PC-3 (cell line): Measurements from ENCODE around the gene OR8D4. TPM values are rescaled to one million over a fixed set of nuclear protein-coding genes. Genes with fewer than 3 reads are reported as not detected.

Source experiments
- ATAC-seq: fragments of 200-7000 bp; cut with Tn5 transposase; 2 replicates; pipeline ENCODE4 v1.9.1; 2020; ENCODE audit warnings: mild to moderate bottlenecking, moderate library complexity
- BruUV-seq: library from RNA; stranded (reverse); fragments of 400-500 nt; replicated peaks from 2 replicates; lab custom pipeline; 2021; lab: Mats Ljungman, UMichigan
- CTCF ChIA-PET: fragments of 300-600 bp; sonication (Branson Sonifier 250); formaldehyde crosslinking; loops from one replicate; lab custom pipeline; 2022; ENCODE audit warnings: antibody characterized with exemption; lab: Charles Lee
- POLR2A ChIA-PET: fragments of 300-600 bp; sonication (Branson Sonifier 250); formaldehyde crosslinking; loops from one replicate; lab custom pipeline; 2022; ENCODE audit warnings: antibody characterized with exemption; ENCODE audit not compliant: unreplicated experiment; lab: Charles Lee
- DNase-seq: peaks from one replicate; pipeline ENCODE4 v3.0.0-alpha.2; 2015
- H2AFZ ChIP-seq: fragments of 300-600 bp; sonication (generic); 2 replicates; pipeline ENCODE4 v1.6.0; 2016; ENCODE audit warnings: antibody characterized with exemption, low read length
- H3F3A ChIP-seq: fragments of 300-600 bp; sonication (generic); one replicate; pipeline ENCODE4 v1.6.0; 2017; ENCODE audit warnings: antibody characterized with exemption, low read length, control low read depth, mild to moderate bottlenecking; ENCODE audit not compliant: unreplicated experiment
- H3K27ac ChIP-seq: fragments of 300-600 bp; sonication (generic); 2 replicates; pipeline ENCODE4 v1.5.1; 2016; ENCODE audit warnings: mild to moderate bottlenecking, low read length
- H3K27me3 ChIP-seq: fragments of 300-600 bp; sonication (generic); 2 replicates; pipeline ENCODE4 v1.6.1; 2016; ENCODE audit warnings: low read length, mixed read lengths
- H3K36me3 ChIP-seq: fragments of 300-600 bp; sonication (generic); 2 replicates; pipeline ENCODE4 v1.6.1; 2016; ENCODE audit warnings: low read depth, mixed run types, low read length, mixed read lengths
- H3K4me1 ChIP-seq: fragments of 300-600 bp; sonication (generic); 2 replicates; pipeline ENCODE4 v1.5.1; 2016; ENCODE audit warnings: low read length; ENCODE audit not compliant: insufficient read depth
- H3K4me2 ChIP-seq: fragments of 300-600 bp; sonication (generic); 2 replicates; pipeline ENCODE4 v1.6.0; 2016; ENCODE audit warnings: low read length
- H3K4me3 ChIP-seq: fragments of 300-600 bp; sonication (generic); 2 replicates; pipeline ENCODE4 v1.5.1; 2016; ENCODE audit warnings: mild to moderate bottlenecking, low read length, mixed read lengths
- H3K79me2 ChIP-seq: fragments of 300-600 bp; sonication (generic); 2 replicates; pipeline ENCODE4 v1.6.1; 2017; ENCODE audit warnings: low read length, mixed read lengths
- H3K9ac ChIP-seq: fragments of 300-600 bp; sonication (generic); 2 replicates; pipeline ENCODE4 v1.6.0; 2016; ENCODE audit warnings: mild to moderate bottlenecking, low read length
- H3K9me2 ChIP-seq: fragments of 300-600 bp; sonication (generic); replicated peaks from 2 replicates; pipeline ENCODE4 v1.6.1; 2016; ENCODE audit warnings: mixed run types, low read length, mixed read lengths
- H3K9me3 ChIP-seq: fragments of 300-600 bp; sonication (generic); 2 replicates; pipeline ENCODE4 v1.6.1; 2016; ENCODE audit warnings: low read length, mixed read lengths
- H4K20me1 ChIP-seq: fragments of 300-600 bp; sonication (generic); 2 replicates; pipeline ENCODE4 v1.6.1; 2016; ENCODE audit warnings: low read length, mixed read lengths
- CTCF ChIP-seq: fragments of 300-600 bp; sonication (generic); conservative IDR thresholded peaks from 2 replicates; pipeline ENCODE4 v1.5.1; 2017; ENCODE audit warnings: antibody characterized with exemption, low read depth, mild to moderate bottlenecking, low read length
- EZH2 ChIP-seq: fragments of 300-600 bp; sonication (generic); IDR thresholded peaks from one replicate; pipeline ENCODE4 v1.6.1; 2017; ENCODE audit warnings: antibody characterized with exemption, mild to moderate bottlenecking, low read length; ENCODE audit not compliant: unreplicated experiment
- EZH2phosphoT487 ChIP-seq: fragments of 300-600 bp; sonication (generic); IDR thresholded peaks from 2 replicates; pipeline ENCODE4 v1.6.1; 2018; ENCODE audit warnings: mild to moderate bottlenecking, antibody characterized with exemption, low read length, borderline replicate concordance
- intact Hi-C: fragments of 100-400 bp; cut with micrococcal nuclease; formaldehyde crosslinking; loops from 2 replicates; pipeline ENCODE4 v1.9.0; 2023
- total RNA-seq: library from RNA; depleted of rRNA; stranded (reverse); fragments of >200 nt; gene quantifications from 2 replicates; pipeline ENCODE4 v1.2.3, GENCODE V29; 2014; rRNA removed

OR8D4 gene
- total RNA-seq, 1 experiment from 2014 or later, result not detected

DNA sequence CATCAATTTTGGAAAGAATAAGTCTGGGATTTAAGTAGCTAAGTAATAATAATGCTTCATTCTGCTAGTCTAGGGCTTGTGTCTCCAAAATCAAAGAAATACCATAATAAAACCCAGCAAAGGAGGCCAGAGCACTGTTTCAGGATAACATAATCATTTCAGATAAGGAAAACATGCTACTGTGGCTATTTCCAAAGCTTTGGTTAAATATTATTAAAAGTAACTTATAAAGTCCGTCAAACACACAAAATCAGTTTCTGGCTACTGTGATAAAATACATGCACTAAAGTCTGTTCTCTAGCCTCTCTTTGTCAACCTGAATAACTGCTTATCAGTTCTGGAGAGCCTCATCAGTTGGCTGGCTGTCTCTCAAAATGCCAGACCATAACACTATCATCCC, 43.2 kb downstream of the OR8D4 start:
- POLR2A ChIA-PET, result no interaction called here
- ATAC-seq (no peak), DNase-seq (no peak)
- intact Hi-C loops, result no loop called here
- no peaks in the 10 kb centered on the region for H3F3A ChIP-seq
- no peaks in the 10 kb centered on the region for H3K9me3 ChIP-seq
- no peaks in the 10 kb centered on the region for H3K36me3 ChIP-seq
- H3K9me2 ChIP-seq, result no peaks in the 10 kb centered on the region
- no peak overlapping the region for H2AFZ ChIP-seq
- no peak overlapping the region for H3K4me2 ChIP-seq
- H3K4me3 ChIP-seq, result no peak overlapping the region
- CTCF ChIA-PET, result no interaction called here
- H3K27me3 ChIP-seq, result peaks cover 48% of the 10 kb centered on the region
- no peaks in the 10 kb centered on the region for H4K20me1 ChIP-seq
- no peak overlapping the region for H3K27ac ChIP-seq
- H3K9ac ChIP-seq, result no peak overlapping the region
- no TSS peak for BruUV-seq
- no peak for TF ChIP-seq EZH2phosphoT487
- TF ChIP-seq CTCF, result no peak
- no peak for TF ChIP-seq EZH2
- no peaks in the 10 kb centered on the region for H3K79me2 ChIP-seq
- no peaks in the 10 kb centered on the region for H3K4me1 ChIP-seq

GRCh38 chr11:123956752-123957151, 54.8 kb downstream of the OR8D4 start:
- no peaks in the 10 kb centered on the region for H3K9me3 ChIP-seq
- H3F3A ChIP-seq, result no peaks in the 10 kb centered on the region
- intact Hi-C loops, result no loop called here
- no peaks in the 10 kb centered on the region for H3K36me3 ChIP-seq
- H3K4me2 ChIP-seq, result no peak overlapping the region
- H3K27me3 ChIP-seq, result peaks cover 5% of the 10 kb centered on the region
- CTCF ChIA-PET, result no interaction called here
- TF ChIP-seq EZH2phosphoT487, result no peak
- no peak for TF ChIP-seq EZH2
- no peak for TF ChIP-seq CTCF
- H3K4me1 ChIP-seq, result no peaks in the 10 kb centered on the region
- POLR2A ChIA-PET, result no interaction called here
- no peaks in the 10 kb centered on the region for H3K9me2 ChIP-seq
- BruUV-seq, result no TSS peak
- no peak for DNase-seq
- no peak overlapping the region for H3K27ac ChIP-seq
- no peak overlapping the region for H3K4me3 ChIP-seq
- H4K20me1 ChIP-seq, result no peaks in the 10 kb centered on the region
- no peaks in the 10 kb centered on the region for H3K79me2 ChIP-seq
- ATAC-seq, result no peak
- H3K9ac ChIP-seq, result no peak overlapping the region
- H2AFZ ChIP-seq, result no peak overlapping the region

Other genes with a start within 250 kb of the OR8D4 start
- gene SCN3B, start 247.5 kb upstream of the OR8D4 start, total RNA-seq, result 0.23 and 0.26 TPM in 2 replicates
- 13.1 and 14.6 TPM in 2 replicates for gene ZNF202, start 160.5 kb upstream of the OR8D4 start, total RNA-seq
- gene OR6X1, start 147.6 kb upstream of the OR8D4 start, total RNA-seq, result not detected in 2 replicates
- not detected in 2 replicates for gene OR6M1, start 95.8 kb upstream of the OR8D4 start, total RNA-seq
- not detected in 2 replicates for gene TMEM225, start 16.5 kb upstream of the OR8D4 start, total RNA-seq
- not detected in 2 replicates for gene OR4D5, start 37.5 kb downstream of the OR8D4 start, total RNA-seq
- gene OR6T1, start 41.7 kb downstream of the OR8D4 start, total RNA-seq, result not detected in 2 replicates
- gene OR10S1, start 75.6 kb downstream of the OR8D4 start, total RNA-seq, result not detected in 2 replicates
- gene OR10G6, start 93.0 kb downstream of the OR8D4 start, total RNA-seq, result not detected in 2 replicates
- gene OR10G4, start 110.8 kb downstream of the OR8D4 start, total RNA-seq, result not detected in 2 replicates
- gene OR10G9, start 120.8 kb downstream of the OR8D4 start, total RNA-seq, result not detected in 2 replicates
- not detected in 2 replicates for gene OR10G8, start 124.6 kb downstream of the OR8D4 start, total RNA-seq
- gene OR10G7, start 139.2 kb downstream of the OR8D4 start, total RNA-seq, result not detected in 2 replicates
- gene VWA5A, start 213.3 kb downstream of the OR8D4 start, total RNA-seq, result 0.17 TPM in 1 of 2 replicates, not detected in the other